Activated CD8-positive, alpha-beta memory T cell treated with anti-CD3 and anti-CD28 coated beads, Interleukin-2, amount 50 U/mL, for 1 hour (primary cell): ENCODE data around the gene PCDHB1.
"Not testable (repeated sequence)": the region's sequence is repeated elsewhere in the genome, so short reads cannot be mapped to it uniquely, and the experiment has no call there.

ENCODE experiments used
- DNase-seq: peaks from one replicate; pipeline ENCODE4 v3.0.0-alpha.2; 2020; ENCODE audit errors: extremely low read depth

PCDHB1 gene

GRCh38 chr5:141077826-141078225 is 26.7 kb downstream of the PCDHB1 start:
- DNase-seq, result no peak

DNA sequence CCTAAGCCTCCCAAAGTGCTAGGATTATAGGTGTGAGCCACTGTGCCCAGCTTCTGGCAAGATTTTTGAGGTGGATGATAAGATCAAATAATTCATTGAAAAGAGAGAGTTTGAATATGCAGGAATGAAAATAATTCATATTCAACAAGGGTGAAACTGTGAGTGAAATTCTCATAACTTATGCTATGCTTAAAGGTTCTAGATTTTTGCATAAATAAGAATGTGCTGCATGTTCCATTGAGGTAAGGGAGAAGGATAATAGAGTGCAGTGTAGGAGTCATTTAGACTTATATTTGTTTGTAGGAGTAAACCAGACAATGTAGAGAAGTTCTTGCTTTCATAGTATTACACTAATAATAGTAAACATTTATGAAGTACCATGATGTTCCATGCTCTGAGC is 31.1 kb downstream of the PCDHB1 start:
- DNase-seq, result no peak

DNA sequence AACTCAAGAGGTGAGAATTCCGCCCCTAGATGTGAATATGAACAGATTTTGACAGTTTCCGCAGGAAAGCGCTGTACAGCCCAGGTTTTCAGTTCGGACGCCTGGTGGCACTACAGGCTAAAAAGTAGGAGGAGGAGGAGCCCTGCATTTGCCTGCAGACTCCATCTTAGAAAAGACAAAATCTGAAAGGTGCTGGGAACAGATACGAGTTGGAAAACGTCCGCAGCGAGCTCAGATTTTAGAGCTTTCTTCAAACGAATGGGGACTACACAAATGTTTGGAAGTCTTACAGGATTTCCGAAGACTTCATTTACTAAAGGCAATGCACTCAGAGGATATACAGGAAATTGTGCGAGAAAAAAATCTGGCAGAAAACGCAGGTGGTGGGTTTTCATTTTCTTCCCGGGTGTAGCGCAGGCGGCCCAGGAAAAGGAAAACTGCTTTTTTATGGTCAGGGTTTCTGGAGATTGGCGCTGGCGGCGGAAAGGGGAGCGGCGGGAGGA is 33.4 kb downstream of the PCDHB1 start:
- no peak for DNase-seq

DNA sequence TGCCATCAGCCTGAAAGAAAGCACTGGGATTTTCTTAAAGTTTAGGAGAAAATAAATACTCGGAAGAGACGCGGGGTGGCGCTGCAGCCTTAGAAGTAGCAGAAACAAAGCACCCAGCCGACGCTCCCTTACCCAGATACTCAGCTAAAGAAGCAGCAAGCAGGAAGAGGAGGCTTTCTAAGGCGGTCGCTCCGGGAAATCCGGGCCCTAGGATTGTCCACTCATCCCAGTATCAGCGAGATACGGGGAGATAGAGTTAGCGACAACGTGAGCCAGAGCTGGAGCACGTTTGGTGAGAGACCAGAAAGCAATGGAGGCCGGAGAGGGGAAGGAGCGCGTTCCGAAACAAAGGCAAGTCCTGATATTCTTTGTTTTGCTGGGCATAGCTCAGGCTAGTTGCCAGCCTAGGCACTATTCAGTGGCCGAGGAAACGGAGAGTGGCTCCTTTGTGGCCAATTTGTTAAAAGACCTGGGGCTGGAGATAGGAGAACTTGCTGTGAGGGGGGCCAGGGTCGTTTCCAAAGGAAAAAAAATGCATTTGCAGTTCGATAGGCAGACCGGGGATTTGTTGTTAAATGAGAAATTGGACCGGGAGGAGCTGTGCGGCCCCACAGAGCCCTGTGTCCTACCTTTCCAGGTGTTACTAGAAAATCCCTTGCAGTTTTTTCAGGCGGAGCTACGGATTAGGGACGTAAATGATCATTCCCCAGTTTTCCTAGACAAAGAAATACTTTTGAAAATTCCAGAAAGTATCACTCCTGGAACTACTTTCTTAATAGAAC is 43.5 kb downstream of the PCDHB1 start, which contains the start of gene PCDHB2:
PCDHB2 (plus strand) TSS at position 135 of the 782 bp plus-strand sequence; CDS start at position 311, 176 bp downstream.
- no peak for DNase-seq

- no peak for DNase-seq
Measured at GRCh38 chr5:141095263-141095641, 44.1 kb downstream of the PCDHB1 start.

- not testable (repeated sequence) for DNase-seq
Measured at GRCh38 chr5:141096181-141096580, 45.0 kb downstream of the PCDHB1 start.

DNA sequence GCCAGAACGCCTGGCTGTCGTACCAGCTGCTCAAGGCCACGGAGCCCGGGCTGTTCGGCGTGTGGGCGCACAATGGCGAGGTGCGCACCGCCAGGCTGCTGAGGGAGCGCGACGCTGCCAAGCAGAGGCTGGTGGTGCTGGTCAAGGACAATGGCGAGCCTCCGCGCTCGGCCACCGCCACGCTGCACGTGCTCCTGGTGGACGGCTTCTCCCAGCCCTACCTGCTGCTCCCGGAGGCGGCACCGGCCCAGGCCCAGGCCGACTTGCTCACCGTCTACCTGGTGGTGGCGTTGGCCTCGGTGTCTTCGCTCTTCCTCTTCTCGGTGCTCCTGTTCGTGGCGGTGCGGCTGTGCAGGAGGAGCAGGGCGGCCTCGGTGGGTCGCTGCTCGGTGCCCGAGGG is 45.4 kb downstream of the PCDHB1 start:
- DNase-seq, result not testable (repeated sequence)

DNA sequence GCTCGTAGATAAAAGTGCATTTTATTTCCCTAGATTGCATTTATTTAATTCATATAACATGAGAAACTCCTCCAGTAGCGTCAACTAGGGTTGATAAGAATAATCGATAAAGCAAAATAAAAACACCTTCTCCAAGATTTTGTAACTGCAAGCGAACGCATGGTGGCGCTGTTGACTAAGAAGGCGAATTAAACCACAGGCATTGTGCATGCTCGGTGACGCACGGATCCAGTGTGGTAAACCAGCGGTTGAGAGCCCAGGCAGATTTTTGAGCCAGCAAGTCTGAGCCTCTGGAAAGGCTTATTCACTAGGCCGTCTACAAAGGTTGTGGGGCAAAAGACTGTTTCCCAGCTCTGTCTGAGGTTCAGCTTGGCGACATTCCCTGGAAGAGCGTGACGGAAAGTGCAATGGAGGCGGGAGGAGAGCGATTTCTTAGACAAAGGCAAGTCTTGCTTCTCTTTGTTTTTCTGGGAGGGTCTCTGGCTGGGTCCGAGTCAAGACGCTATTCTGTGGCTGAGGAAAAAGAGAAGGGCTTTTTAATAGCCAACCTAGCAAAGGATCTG is 49.1 kb downstream of the PCDHB1 start, which contains the start of gene PCDHB3:
PCDHB3 (plus strand) TSS at position 231 of the 563 bp plus-strand sequence; CDS start at position 408, 177 bp downstream.
- DNase-seq, result no peak

DNA sequence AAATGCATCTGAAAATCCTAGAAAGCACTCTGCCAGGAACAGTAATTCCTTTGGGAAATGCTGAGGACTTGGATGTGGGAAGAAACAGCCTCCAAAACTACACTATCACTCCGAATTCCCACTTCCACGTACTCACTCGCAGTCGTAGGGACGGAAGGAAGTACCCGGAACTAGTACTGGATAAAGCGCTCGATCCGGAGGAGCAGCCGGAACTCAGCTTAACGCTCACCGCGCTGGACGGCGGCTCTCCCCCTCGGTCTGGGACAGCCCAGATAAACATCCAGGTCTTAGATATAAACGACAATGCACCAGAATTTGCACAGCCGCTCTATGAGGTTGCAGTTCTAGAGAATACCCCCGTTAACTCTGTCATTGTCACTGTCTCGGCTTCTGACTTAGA is 49.9 kb downstream of the PCDHB1 start:
- DNase-seq, result no peak

GRCh38 chr5:141102070-141102469 is 50.9 kb downstream of the PCDHB1 start:
- DNase-seq, result not testable (repeated sequence)

GRCh38 chr5:141102471-141102870 is 51.3 kb downstream of the PCDHB1 start:
- DNase-seq, result not testable (repeated sequence)

DNA sequence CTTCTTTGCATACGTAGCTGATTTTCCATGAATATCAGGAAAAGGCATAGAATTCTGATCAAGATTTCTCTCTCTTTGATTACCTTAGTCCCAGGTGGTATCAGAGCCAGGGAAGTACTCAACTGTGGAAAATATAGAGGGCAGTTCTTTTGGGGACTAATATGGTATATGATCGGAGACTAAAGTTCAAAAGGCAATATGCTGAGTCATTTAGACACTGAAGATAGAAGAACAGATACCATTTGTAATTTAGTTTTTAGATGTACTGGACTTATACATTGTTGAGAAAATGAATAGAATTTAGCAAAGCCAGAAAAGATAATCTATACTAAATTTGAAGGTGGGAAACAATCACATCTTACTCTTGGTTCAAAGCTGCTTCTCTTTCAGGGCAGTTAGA is 54.2 kb downstream of the PCDHB1 start:
- no peak for DNase-seq
